ENCODE data around the gene CRIM1. TPM values are rescaled to one million over a fixed set of nuclear protein-coding genes. Genes with fewer than 3 reads are reported as not detected.

The CRIM1 gene
- total RNA-seq, 1 experiment from 2014 or later: 133 TPM

- H2AFZ ChIP-seq: no peak overlapping the region
- peaks cover 33% of the 10 kb centered on the region; the same call in 1 of the 2 replicates for H3K36me3 ChIP-seq (ENCODE audit: low read depth)
- no peaks in the 10 kb centered on the region for H3K9me3 ChIP-seq (ENCODE audit: insufficient read depth, low read depth)
- H3K4me1 ChIP-seq (replicated peaks; ENCODE audit: insufficient read depth): no peaks in the 10 kb centered on the region
- H3F3A ChIP-seq (ENCODE audit: insufficient read depth, low read depth): peaks cover 4% of the 10 kb centered on the region; the same call in 1 of the 2 replicates
- DNase-seq: no peak
- no peaks in the 10 kb centered on the region for H4K20me1 ChIP-seq (ENCODE audit: insufficient read depth)
- H3K4me2 ChIP-seq: no peak overlapping the region
- H3K79me2 ChIP-seq (ENCODE audit: low read depth): no peaks in the 10 kb centered on the region
- no peak overlapping the region for H3K4me3 ChIP-seq
- POLR2A ChIA-PET (ENCODE audit: unreplicated experiment): no interaction called here
- no TSS peak for BruUV-seq (replicated peaks)
- CTCF ChIA-PET: no interaction called here
- no peak overlapping the region for H3K27ac ChIP-seq
- no peaks in the 10 kb centered on the region for H3K9me2 ChIP-seq (ENCODE audit: insufficient read depth)
- no peaks in the 10 kb centered on the region for H3K27me3 ChIP-seq (ENCODE audit: insufficient read depth, low read depth)
- intact Hi-C loops (cut with micrococcal nuclease; ENCODE audit: unreplicated experiment): loop anchor here (10.0 kb wide), 1 partner anchor 243 kb away; no protein-coding TSS in a partner anchor
- no peak for TF ChIP-seq EZH2 (IDR thresholded peaks at IDR 0.05; ENCODE audit: low read depth)
- no peak for TF ChIP-seq CTCF (conservative IDR thresholded peaks at IDR 0.05)
These were observed 186.5 kb downstream of the CRIM1 start for GRCh38 chr2:36541891-36542595.

GRCh38 chr2:36544638-36545338 lies 189.2 kb downstream of the CRIM1 start:
- Histone ChIP-seq H3K9me3 (ENCODE audit: insufficient read depth, low read depth) (no peaks in the 10 kb centered on the region), H3F3A (ENCODE audit: insufficient read depth, low read depth) (peaks cover 4% of the 10 kb centered on the region; the same call in 1 of the 2 replicates), H2AFZ (no peak overlapping the region), H3K27ac (no peak overlapping the region), H3K36me3 (ENCODE audit: low read depth) (peaks cover 25% of the 10 kb centered on the region), H3K27me3 (ENCODE audit: insufficient read depth, low read depth) (no peaks in the 10 kb centered on the region), H3K9me2 (ENCODE audit: insufficient read depth) (no peaks in the 10 kb centered on the region), H3K4me3 (no peak overlapping the region), H3K79me2 (ENCODE audit: low read depth) (no peaks in the 10 kb centered on the region), H3K4me2 (no peak overlapping the region), H4K20me1 (ENCODE audit: insufficient read depth) (no peaks in the 10 kb centered on the region), H3K4me1 (replicated peaks; ENCODE audit: insufficient read depth) (no peaks in the 10 kb centered on the region)
- TF ChIP-seq CTCF (conservative IDR thresholded peaks at IDR 0.05): peak; percentile 34; the same call in 1 of the 2 replicates
- TF ChIP-seq EZH2 (IDR thresholded peaks at IDR 0.05; ENCODE audit: low read depth): no peak
- ChIA-PET CTCF (no interaction called here), POLR2A (ENCODE audit: unreplicated experiment) (interaction anchor here (0.7 kb wide), 1 partner anchor 83 kb away, joined by 4 read pairs; no protein-coding TSS in a partner anchor)
- intact Hi-C loops (cut with micrococcal nuclease; ENCODE audit: unreplicated experiment): loop anchor here (10.0 kb wide), 1 partner anchor 240 kb away; no protein-coding TSS in a partner anchor
- DNase-seq: no peak
- no TSS peak for BruUV-seq (replicated peaks)

GRCh38 chr2:36545871-36546416 lies 190.4 kb downstream of the CRIM1 start:
- H3K27ac ChIP-seq: no peak overlapping the region
- CTCF ChIA-PET: no interaction called here
- no peak overlapping the region for H3K4me3 ChIP-seq
- no peak for DNase-seq
- peaks cover 29% of the 10 kb centered on the region for H3K36me3 ChIP-seq (ENCODE audit: low read depth)
- no peaks in the 10 kb centered on the region for H3K27me3 ChIP-seq (ENCODE audit: insufficient read depth, low read depth)
- no peaks in the 10 kb centered on the region for H3K9me3 ChIP-seq (ENCODE audit: insufficient read depth, low read depth)
- BruUV-seq (replicated peaks): no TSS peak
- intact Hi-C loops (cut with micrococcal nuclease; ENCODE audit: unreplicated experiment): loop anchor here (10.0 kb wide), 1 partner anchor 239 kb away; no protein-coding TSS in a partner anchor
- no peaks in the 10 kb centered on the region for H3K9me2 ChIP-seq (ENCODE audit: insufficient read depth)
- POLR2A ChIA-PET (ENCODE audit: unreplicated experiment): interaction anchor here (0.7 kb wide), 2 partner anchors 84 to 197 kb away, joined by 4 to 11 read pairs; no protein-coding TSS in a partner anchor
- H4K20me1 ChIP-seq (ENCODE audit: insufficient read depth): no peaks in the 10 kb centered on the region
- no peaks in the 10 kb centered on the region for H3K79me2 ChIP-seq (ENCODE audit: low read depth)
- H3K4me2 ChIP-seq: no peak overlapping the region
- no peak overlapping the region for H2AFZ ChIP-seq
- no peaks in the 10 kb centered on the region for H3K4me1 ChIP-seq (replicated peaks; ENCODE audit: insufficient read depth)
- TF ChIP-seq CTCF (conservative IDR thresholded peaks at IDR 0.05) (peak; percentile 44; the same call in 1 of the 2 replicates), EZH2 (IDR thresholded peaks at IDR 0.05; ENCODE audit: low read depth) (no peak)
- peaks cover 4% of the 10 kb centered on the region; the same call in 1 of the 2 replicates for H3F3A ChIP-seq (ENCODE audit: insufficient read depth, low read depth)

Data from PC-9 (cell line).